Fibroblast of skin of left biceps (primary cell): Measurements from ENCODE around the gene OTOR.
A peak's percentile ranks its signal among the peaks of the same experiment; 100 is the strongest.

Source experiments
- DNase-seq, 2 experiments: peaks; one replicate each; pipeline ENCODE4 v3.0.0-alpha.2; 2013; ENCODE audit warnings: low read depth in 2 of 2

Gene OTOR, protein sequence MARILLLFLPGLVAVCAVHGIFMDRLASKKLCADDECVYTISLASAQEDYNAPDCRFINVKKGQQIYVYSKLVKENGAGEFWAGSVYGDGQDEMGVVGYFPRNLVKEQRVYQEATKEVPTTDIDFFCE

DNA sequence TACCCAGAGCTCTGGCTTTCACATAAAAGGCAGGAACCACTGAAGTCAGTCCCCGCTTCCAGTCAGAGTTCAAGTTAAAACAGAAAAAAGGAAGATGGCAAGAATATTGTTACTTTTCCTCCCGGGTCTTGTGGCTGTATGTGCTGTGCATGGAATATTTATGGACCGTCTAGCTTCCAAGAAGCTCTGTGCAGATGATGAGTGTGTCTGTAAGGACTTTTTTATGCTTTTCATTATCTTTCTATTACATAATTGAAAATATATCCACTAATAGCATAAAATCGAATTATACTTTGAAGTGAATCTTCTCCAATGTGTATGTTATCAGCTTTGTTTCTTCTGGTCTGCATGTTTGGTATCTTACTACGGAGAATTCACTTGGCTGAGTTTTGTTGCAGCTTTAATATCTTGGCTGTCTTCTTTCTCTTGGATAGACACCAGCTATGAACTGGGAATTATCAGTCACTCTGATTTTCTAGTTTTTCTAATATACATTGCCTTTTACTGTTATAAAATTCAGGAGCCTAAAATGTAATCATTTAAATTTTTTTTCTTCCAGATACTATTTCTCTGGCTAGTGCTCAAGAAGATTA lies at the start of gene OTOR:
OTOR (plus strand) TSS at position 51 of the 593 bp plus-strand sequence; CDS start at position 95, 44 bp downstream.
- DNase-seq, result no peak

GRCh38 chr20:16699293-16699692 lies 48.9 kb upstream of the OTOR start:
- DNase-seq, result no peak

DNA sequence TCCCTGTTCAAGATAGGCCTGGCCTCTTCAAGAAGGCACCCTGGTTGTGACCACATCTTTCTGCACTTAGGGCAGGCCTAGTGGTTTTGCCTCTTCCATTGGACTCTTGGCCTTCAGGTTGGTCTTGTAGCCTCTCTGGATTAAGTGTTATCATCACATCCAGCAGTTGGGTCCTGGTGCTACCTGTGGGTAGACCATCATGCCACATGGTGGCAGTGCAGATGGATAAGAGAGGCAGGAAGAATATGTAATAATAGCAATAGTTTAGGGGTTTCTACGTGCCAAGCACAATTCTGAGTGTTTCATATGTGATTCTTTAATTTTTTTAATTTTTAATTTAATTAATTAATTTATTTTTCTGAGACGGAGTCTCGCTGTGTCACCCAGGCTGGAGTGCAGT lies 46.9 kb upstream of the OTOR start:
- DNase-seq, result no peak

DNA sequence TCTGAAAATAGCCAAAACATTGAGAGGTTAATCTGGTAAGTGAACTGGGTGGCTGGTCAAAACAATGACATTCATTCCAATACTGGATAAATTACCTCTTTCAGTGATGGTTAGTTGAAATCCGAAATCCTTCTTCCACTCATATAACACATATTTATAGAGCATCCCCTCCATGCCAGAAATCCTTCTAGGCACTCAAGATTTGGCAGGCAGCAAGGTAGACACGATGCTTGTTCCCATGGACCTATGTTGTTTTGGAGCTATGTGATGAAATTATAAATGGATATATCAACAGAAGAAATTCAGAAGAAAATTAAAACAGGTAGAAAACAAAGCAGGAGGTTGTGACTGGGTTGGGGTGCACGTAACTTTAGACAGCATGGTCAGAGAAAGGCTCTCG lies 44.6 kb upstream of the OTOR start:
- no peak for DNase-seq

DNA sequence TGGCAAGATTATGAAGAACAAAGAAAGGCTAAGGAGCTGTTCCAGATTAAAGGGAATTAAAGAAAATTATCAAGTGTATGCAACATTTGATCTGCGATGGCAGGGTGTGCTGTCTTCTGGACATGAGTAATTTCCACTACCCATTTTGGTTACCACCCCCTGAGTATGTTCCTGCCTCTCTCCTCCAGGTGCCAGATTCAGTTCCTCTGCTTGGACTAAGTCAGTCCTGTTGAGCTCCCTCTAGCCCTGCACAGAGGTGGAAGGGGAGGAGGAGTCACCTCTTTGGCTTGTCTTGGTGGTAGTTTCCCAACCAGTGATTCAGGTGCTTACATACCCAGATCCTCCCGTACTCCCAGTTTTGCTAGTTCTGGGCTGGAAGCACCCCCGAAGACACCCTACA lies 40.5 kb upstream of the OTOR start:
- DNase-seq, result no peak

- DNase-seq, result no peak
Measured at GRCh38 chr20:16708602-16709001, 39.6 kb upstream of the OTOR start.

DNA sequence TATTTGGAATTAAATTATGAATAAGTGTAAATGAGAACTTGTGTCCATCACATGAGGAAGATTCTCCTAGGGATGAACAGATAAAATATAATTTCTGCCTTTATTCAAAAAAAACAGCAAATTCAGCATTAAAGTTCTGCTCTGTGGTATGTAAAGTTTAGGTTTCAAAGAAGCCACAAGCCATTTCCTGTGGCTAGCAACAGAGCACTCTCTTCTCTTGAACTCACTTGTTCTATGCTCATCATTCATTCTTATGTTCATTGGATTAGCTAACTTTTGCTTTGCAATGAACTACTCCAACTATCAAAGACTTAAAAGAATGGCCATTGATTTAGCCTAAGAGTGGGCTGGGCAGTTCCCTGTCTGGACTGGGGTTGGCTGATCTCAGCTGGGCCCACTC lies 39.1 kb upstream of the OTOR start:
- DNase-seq, result no peak

DNA sequence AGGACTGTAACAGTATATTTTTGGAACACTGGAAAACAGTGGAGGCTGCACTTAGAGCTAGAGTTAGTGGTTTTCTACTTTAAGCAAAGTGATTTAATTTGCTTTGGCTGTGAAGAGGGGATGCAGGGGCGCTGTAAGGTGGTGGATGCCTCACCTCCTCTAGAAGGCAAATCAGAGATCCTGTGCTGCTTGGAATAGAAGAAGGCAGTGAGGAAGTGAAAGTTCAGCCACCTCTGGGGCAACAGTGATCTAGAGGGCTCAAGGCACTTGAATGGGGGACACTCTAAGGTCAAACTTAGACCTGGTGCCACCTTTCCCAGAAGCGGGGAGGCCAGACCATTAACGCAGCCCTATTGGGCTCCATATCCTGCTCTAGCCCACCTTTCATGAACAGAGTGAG lies 37.4 kb upstream of the OTOR start:
- no peak for DNase-seq

- no peak for DNase-seq
Measured at GRCh38 chr20:16711661-16712258, 36.4 kb upstream of the OTOR start.

DNA sequence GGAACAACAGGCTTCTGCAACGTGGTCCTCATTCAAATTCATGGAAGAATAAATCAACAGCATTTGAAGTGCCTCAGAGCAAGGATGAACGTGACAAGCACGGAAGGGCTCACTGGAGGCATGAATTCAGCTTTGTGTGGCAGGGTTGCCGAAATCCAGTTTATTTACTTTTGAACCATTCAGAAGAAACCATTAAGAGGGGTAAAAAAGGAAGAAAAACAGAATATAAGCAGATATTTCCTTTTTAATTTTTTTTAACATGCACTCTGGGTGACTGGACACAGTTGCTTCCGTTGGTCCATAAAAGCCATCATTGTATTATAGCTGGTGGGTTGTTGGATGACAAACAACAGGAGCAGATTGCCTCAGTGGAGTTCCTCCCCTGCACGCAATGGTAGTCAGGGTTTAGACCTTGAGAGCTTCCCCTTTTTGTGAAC lies 35.6 kb upstream of the OTOR start:
- DNase-seq, result no peak

- DNase-seq, result no peak
Measured at GRCh38 chr20:16713066-16713465, 35.1 kb upstream of the OTOR start.

GRCh38 chr20:16714242-16714641 lies 33.9 kb upstream of the OTOR start:
- DNase-seq, result no peak

GRCh38 chr20:16714751-16715150 lies 33.4 kb upstream of the OTOR start:
- no peak for DNase-seq

DNA sequence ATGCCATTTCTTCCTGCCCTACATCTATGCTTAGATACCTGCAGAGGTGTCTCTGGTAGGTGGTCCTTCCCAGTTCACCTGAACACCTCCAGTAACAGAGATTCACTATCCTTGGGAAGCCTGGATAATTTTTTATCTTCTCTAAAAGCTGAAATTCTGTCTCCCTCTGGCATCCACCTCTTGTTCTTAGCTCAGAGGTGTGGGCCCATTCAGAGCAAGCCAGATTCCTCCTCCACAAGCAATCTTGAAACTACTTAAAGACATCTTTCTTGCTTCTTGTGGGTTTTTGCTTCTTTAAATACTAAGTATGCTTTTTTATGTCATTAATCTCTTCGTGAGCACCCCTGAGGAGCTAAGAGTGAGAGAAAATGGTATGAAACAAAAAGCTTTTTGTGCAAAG lies 28.7 kb upstream of the OTOR start:
- DNase-seq, result no peak

DNA sequence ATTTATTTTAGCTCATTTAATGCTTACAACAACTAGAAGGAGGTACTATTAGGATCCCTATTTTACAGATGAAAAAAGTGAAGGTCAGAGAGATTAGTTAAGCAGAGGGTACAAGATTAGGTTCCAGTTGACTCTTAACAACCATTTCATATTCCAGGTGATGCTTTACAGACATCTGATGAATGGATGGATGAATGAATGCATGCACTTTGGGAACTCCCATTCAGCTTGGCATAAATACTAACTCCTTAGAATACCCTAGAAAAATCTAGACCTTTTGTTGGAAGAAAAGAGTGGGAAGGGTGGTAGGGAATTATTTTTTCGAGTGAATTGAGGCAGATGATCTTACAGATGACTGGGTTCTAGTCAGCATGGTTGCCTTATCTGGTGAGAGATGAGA lies 19.1 kb upstream of the OTOR start:
- DNase-seq, result no peak

GRCh38 chr20:16729565-16730460 lies 18.3 kb upstream of the OTOR start, which contains the start of gene SNRPB2:
Gene SNRPB2 (plus strand): TSS chr20:16730026. CDS start chr20:16731703, 1,677 bp downstream.
- DNase-seq, result peak; percentile 87

DNA sequence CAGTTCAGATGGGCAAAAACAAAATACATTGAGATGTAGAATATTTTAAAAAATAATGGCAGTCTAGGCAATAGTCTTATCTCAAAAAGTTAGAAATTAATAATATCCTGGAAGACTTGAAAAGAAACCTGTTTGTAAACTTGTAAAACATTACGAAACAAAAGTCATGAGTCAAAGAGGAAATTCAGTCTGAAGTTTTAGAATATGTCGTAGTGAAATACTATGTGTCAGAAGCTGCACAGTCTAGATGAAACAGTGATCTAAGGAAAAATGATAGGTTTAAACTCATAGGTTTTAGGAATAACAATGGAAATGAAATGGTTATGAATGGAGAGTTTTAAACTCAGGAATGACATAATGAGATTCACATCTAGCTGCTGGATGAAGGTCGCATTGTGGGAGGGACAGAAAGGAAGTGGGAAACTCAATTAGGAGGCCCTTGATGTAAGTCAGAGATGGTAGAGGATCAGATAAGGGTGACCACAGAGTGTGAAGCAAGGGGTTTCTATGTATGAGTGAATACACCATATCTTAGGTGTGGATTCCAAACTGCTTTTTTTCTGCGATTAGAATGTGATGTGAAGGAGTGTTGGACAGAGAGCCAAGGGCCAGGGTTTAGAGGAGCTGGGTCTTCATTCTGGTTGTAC lies 15.5 kb upstream of the OTOR start:
- DNase-seq, result no peak

GRCh38 chr20:16740365-16741072 lies 7.6 kb upstream of the OTOR start:
- no peak for DNase-seq

DNA sequence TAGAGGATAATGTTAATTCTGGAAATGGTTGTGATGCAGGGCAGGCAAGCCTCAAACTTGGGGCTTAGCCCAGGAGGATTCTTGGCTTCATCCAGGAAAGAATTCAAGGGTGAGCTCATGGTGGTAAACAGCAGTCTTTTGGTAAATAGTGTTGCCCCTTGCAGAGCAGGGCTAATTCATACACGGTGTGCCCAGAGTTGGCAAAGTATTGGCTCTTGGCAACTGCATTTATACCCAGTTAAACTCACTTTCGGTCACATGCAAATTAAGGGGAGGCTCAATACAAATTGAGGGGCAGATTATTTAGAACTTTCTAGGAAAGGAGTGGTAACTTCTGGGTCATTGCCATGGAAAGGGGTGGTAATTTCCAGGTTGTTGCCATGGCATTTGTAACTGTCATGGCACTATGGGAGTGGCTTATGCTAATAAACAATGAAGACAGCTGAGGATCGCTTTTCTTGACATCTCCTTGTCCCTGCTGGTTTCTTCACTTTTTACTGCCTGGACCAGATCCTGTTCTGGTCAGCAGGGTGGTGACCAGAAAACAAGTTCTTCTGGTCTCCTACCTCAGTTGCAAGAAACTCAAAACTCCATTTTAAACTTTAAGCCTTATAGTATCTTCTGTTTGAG lies 3.9 kb upstream of the OTOR start:
- no peak for DNase-seq

GRCh38 chr20:16745204-16745603 lies 3.0 kb upstream of the OTOR start:
- DNase-seq, result no peak

- no peak for DNase-seq
Measured at GRCh38 chr20:16747291-16747811, 807 bp upstream of the OTOR start.
